GM06990 (cell line): Measurements from ENCODE around the gene PTPRQ.
"Not testable (repeated sequence)": the region's sequence is repeated elsewhere in the genome, so short reads cannot be mapped to it uniquely, and the experiment has no call there.

Source experiments
- DNase-seq: peaks from one replicate; pipeline ENCODE4 v3.0.0-alpha.2; 2011; ENCODE audit not compliant: insufficient read length; ENCODE audit errors: extremely low read depth
- H3K27me3 ChIP-seq: replicated peaks from 2 replicates; pipeline ENCODE4 v1.6.0; 2011; ENCODE audit warnings: low read length; ENCODE audit not compliant: control insufficient read depth, insufficient read depth
- H3K36me3 ChIP-seq: 2 replicates; pipeline ENCODE4 v1.5.1; 2011; ENCODE audit warnings: low read length; ENCODE audit not compliant: control insufficient read depth, insufficient read depth
- H3K4me3 ChIP-seq: replicated peaks from 2 replicates; pipeline ENCODE4 v1.5.1; 2011; ENCODE audit warnings: low read depth, mild to moderate bottlenecking, control low read depth, low read length
- CTCF ChIP-seq: IDR thresholded peaks from 2 replicates; pipeline ENCODE4 v1.5.1; 2011; ENCODE audit warnings: low read length, control low read depth, mild to moderate bottlenecking, inconsistent platforms; ENCODE audit not compliant: insufficient read depth, poor library complexity, severe bottlenecking

Gene PTPRQ

DNA sequence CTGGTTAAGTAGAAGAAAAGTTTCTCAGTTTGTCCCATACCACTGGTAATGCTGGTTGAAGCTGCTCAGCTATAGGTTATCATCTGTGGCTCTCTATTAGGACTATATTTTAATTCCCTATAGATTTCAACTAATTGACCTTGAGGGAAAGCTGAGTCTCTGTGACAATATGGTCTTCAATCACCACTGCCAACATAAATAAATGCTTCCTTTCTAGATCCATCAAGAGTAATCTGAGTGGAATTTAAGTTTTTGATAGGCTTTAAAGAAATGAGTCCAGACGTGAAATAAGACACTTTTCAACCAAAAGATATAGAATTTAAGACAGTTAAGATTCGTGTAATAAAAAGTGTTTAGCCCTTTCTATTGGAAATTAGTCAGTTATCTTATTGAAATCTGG is 199.9 kb downstream of the PTPRQ start:
- H3K4me3 ChIP-seq, result no peak overlapping the region
- no peak for DNase-seq
- no peaks in the 10 kb centered on the region for H3K36me3 ChIP-seq
- H3K27me3 ChIP-seq, result no peaks in the 10 kb centered on the region
- TF ChIP-seq CTCF, result no peak

DNA sequence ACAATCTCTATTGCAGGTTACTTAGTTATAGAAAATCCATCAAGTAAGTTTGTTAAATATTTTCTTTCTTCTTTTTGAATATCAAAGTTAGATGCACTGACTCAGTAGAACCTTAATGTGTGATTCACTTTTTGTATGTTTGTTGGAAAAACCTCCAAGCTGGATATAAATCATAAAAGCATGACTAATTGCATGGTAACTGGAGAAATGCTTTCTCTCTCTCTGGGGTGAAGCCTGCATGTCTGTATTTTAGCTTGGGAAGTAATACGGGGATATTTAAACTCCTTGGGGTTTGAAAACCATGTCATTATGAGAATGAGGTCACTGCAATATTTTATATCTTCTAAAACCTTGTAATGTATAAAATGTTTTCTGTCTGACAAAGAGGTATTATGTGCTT is 204.8 kb downstream of the PTPRQ start:
- Histone ChIP-seq H3K4me3 (no peak overlapping the region), H3K27me3 (no peaks in the 10 kb centered on the region), H3K36me3 (no peaks in the 10 kb centered on the region)
- DNase-seq, result no peak
- TF ChIP-seq CTCF, result no peak

DNA sequence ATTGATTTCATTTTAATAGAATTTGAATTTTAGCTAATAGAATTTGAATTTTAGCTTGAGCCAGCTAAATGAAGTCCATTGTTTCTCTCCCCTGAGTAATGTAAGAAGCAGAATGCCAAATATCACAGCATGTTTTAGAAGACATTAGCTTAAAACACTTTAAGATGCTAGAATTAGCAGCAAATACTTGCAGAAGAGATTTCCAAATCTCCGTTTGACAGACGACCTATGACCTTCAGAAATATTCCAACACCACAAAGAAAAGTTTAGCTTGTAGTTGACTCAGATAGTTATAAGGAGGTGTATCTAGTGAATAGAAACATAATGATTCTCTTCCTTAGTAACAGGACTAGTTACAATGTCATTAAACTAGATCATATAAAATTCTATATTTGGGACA is 211.7 kb downstream of the PTPRQ start:
- Histone ChIP-seq H3K4me3 (no peak overlapping the region), H3K36me3 (no peaks in the 10 kb centered on the region), H3K27me3 (no peaks in the 10 kb centered on the region)
- DNase-seq, result no peak
- TF ChIP-seq CTCF, result no peak

GRCh38 chr12:80659512-80660063 is 215.6 kb downstream of the PTPRQ start:
- DNase-seq, result no peak
- no peaks in the 10 kb centered on the region for H3K27me3 ChIP-seq
- H3K36me3 ChIP-seq, result no peaks in the 10 kb centered on the region
- TF ChIP-seq CTCF, result no peak
- H3K4me3 ChIP-seq, result no peak overlapping the region

- no peaks in the 10 kb centered on the region for H3K27me3 ChIP-seq
- TF ChIP-seq CTCF, result no peak
- H3K4me3 ChIP-seq, result no peak overlapping the region
- no peak for DNase-seq
- H3K36me3 ChIP-seq, result no peaks in the 10 kb centered on the region
Measured at GRCh38 chr12:80662586-80662985, 218.6 kb downstream of the PTPRQ start.

- DNase-seq, result no peak
- Histone ChIP-seq H3K27me3 (no peaks in the 10 kb centered on the region), H3K36me3 (no peaks in the 10 kb centered on the region), H3K4me3 (no peak overlapping the region)
- no peak for TF ChIP-seq CTCF
Measured at GRCh38 chr12:80670214-80670613, 226.2 kb downstream of the PTPRQ start.

GRCh38 chr12:80676042-80676636 is 232.1 kb downstream of the PTPRQ start:
- H3K36me3 ChIP-seq, DNase-seq, H3K27me3 ChIP-seq, H3K4me3 ChIP-seq: not testable (repeated sequence)
